Activated T-helper 1 cell treated with anti-CD3 and anti-CD28 coated beads, Interleukin-12 subunit alpha, Interleukin-12 subunit beta, Interleukin-2, Interleukin-4 antibody, amounts not matched to agents 30 ng/mL and 10 ng/mL and 1 ng/mL, durations not matched to agents 14 hours and 24 hours and 36 hours (primary cell): Measurements from ENCODE around the gene KCNJ11. TPM values are rescaled to one million over a fixed set of nuclear protein-coding genes. Genes with fewer than 3 reads are reported as not detected.
A peak's percentile ranks its signal among the peaks of the same experiment; 100 is the strongest.

Experiments used
- DNase-seq: peaks from one replicate; pipeline ENCODE4 v3.0.0; 2021; ENCODE audit warnings: low spot score
- H3K27ac Mint-ChIP-seq: one replicate; pipeline ENCODE4 v1.8.0; 2021; ENCODE audit warnings: mild to moderate bottlenecking, mixed read lengths
- H3K27me3 Mint-ChIP-seq: one replicate; pipeline ENCODE4 v1.8.0; 2022; ENCODE audit warnings: mild to moderate bottlenecking, moderate library complexity, mixed read lengths; ENCODE audit not compliant: insufficient read depth
- H3K36me3 Mint-ChIP-seq: one replicate; pipeline ENCODE4 v1.8.0; 2021; ENCODE audit warnings: low read depth, mixed read lengths
- H3K4me1 Mint-ChIP-seq: one replicate; pipeline ENCODE4 v1.8.0; 2021; ENCODE audit warnings: low read depth, mixed read lengths
- H3K4me3 Mint-ChIP-seq: one replicate; pipeline ENCODE4 v1.8.0; 2021; ENCODE audit warnings: mild to moderate bottlenecking, moderate library complexity, mixed read lengths
- H3K9me3 Mint-ChIP-seq: one replicate; pipeline ENCODE4 v1.8.0; 2021; ENCODE audit warnings: mixed read lengths
- intact Hi-C: fragments of 100-400 bp; cut with micrococcal nuclease; formaldehyde crosslinking; loops from one replicate; pipeline ENCODE4 v1.15.1; 2024
- total RNA-seq: library from RNA; stranded (reverse); gene quantifications from 2 replicates; pipeline ENCODE4 v1.2.3, GENCODE V29; 2022

KCNJ11 gene
- total RNA-seq, 1 donor from 2014 or later: 1.4 TPM

GRCh38 chr11:17393472-17393871 is 5.0 kb upstream of the KCNJ11 start:
- no peak overlapping the region for H3K4me3 Mint-ChIP-seq
- no peaks in the 10 kb centered on the region for H3K4me1 Mint-ChIP-seq
- H3K27ac Mint-ChIP-seq: no peak overlapping the region
- H3K36me3 Mint-ChIP-seq: no peaks in the 10 kb centered on the region
- peaks cover 17% of the 10 kb centered on the region for H3K27me3 Mint-ChIP-seq
- no peaks in the 10 kb centered on the region for H3K9me3 Mint-ChIP-seq
- intact Hi-C loops: no loop called here
- DNase-seq: no peak

GRCh38 chr11:17392872-17393271 is 4.4 kb upstream of the KCNJ11 start:
- Mint-ChIP-seq H3K9me3 (no peaks in the 10 kb centered on the region), H3K4me1 (no peaks in the 10 kb centered on the region), H3K27me3 (peaks cover 17% of the 10 kb centered on the region), H3K27ac (no peak overlapping the region), H3K36me3 (no peaks in the 10 kb centered on the region), H3K4me3 (no peak overlapping the region)
- intact Hi-C loops: no loop called here
- no peak for DNase-seq

GRCh38 chr11:17391493-17392355 is 3.3 kb upstream of the KCNJ11 start:
- no peaks in the 10 kb centered on the region for H3K9me3 Mint-ChIP-seq

GRCh38 chr11:17389957-17390649 is 1.6 kb upstream of the KCNJ11 start:
- no peaks in the 10 kb centered on the region for H3K36me3 Mint-ChIP-seq
- H3K27ac Mint-ChIP-seq: no peak overlapping the region
- peak overlapping the region; percentile 55 for H3K4me3 Mint-ChIP-seq
- no peak for DNase-seq
- H3K9me3 Mint-ChIP-seq: no peaks in the 10 kb centered on the region
- peaks cover 19% of the 10 kb centered on the region for H3K27me3 Mint-ChIP-seq
- intact Hi-C loops: loop anchor here (1.0 to 5.0 kb wide), 4 partner anchors 37 to 622 kb away; partner anchors contain the start of genes RPS13 and SERGEF
- no peaks in the 10 kb centered on the region for H3K4me1 Mint-ChIP-seq

More at GRCh38 chr11:17391493-17392355, 3.3 kb upstream of the KCNJ11 start:
- no peaks in the 10 kb centered on the region for H3K36me3 Mint-ChIP-seq
- no peak overlapping the region for H3K27ac Mint-ChIP-seq
- DNase-seq: no peak
- H3K4me3 Mint-ChIP-seq: peak overlapping the region; percentile 2
- intact Hi-C loops: no loop called here
- H3K27me3 Mint-ChIP-seq: peaks cover 17% of the 10 kb centered on the region
- no peaks in the 10 kb centered on the region for H3K4me1 Mint-ChIP-seq

GRCh38 chr11:17389211-17389956 is 925 bp upstream of the KCNJ11 start:
- peak overlapping the region; percentile 78 for H3K4me3 Mint-ChIP-seq
- intact Hi-C loops: loop anchor here (1.0 to 5.0 kb wide), 4 partner anchors 36 to 623 kb away; partner anchors contain the start of genes RPS13 and SERGEF
- H3K27ac Mint-ChIP-seq: peak overlapping the region; percentile 71
- DNase-seq: peak; percentile 65
- no peaks in the 10 kb centered on the region for H3K4me1 Mint-ChIP-seq
- H3K27me3 Mint-ChIP-seq: peaks cover 26% of the 10 kb centered on the region
- H3K36me3 Mint-ChIP-seq: no peaks in the 10 kb centered on the region
- H3K9me3 Mint-ChIP-seq: no peaks in the 10 kb centered on the region

- Mint-ChIP-seq H3K27me3 (peaks cover 24% of the 10 kb centered on the region), H3K36me3 (no peaks in the 10 kb centered on the region), H3K9me3 (no peaks in the 10 kb centered on the region), H3K27ac (no peak overlapping the region), H3K4me1 (no peaks in the 10 kb centered on the region), H3K4me3 (peak overlapping the region; percentile 74)
- no peak for DNase-seq
- intact Hi-C loops: loop anchor here (5.0 kb wide), 1 partner anchor 624 kb away; the partner anchor contains the start of gene SERGEF
Measured at GRCh38 chr11:17387811-17388210, 648 bp downstream of the KCNJ11 start.

- DNase-seq: no peak
- H3K4me3 Mint-ChIP-seq: peak overlapping the region; percentile 70
- intact Hi-C loops: loop anchor here (5.0 kb wide), 1 partner anchor 625 kb away; the partner anchor contains the start of gene SERGEF
- no peaks in the 10 kb centered on the region for H3K4me1 Mint-ChIP-seq
- H3K27ac Mint-ChIP-seq: no peak overlapping the region
- H3K27me3 Mint-ChIP-seq: peaks cover 24% of the 10 kb centered on the region
- H3K9me3 Mint-ChIP-seq: no peaks in the 10 kb centered on the region
- H3K36me3 Mint-ChIP-seq: no peaks in the 10 kb centered on the region
Measured at GRCh38 chr11:17387254-17387653, 1.2 kb downstream of the KCNJ11 start.

GRCh38 chr11:17386331-17387084 is 2.0 kb downstream of the KCNJ11 start:
- Mint-ChIP-seq H3K4me3 (no peak overlapping the region), H3K9me3 (no peaks in the 10 kb centered on the region), H3K27ac (no peak overlapping the region), H3K36me3 (no peaks in the 10 kb centered on the region), H3K4me1 (no peaks in the 10 kb centered on the region), H3K27me3 (peaks cover 23% of the 10 kb centered on the region)
- DNase-seq: peak; percentile 27
- intact Hi-C loops: loop anchor here (1.0 to 5.0 kb wide), 2 partner anchors 32 to 626 kb away; partner anchors contain the start of gene SERGEF

- H3K27ac Mint-ChIP-seq: no peak overlapping the region
Measured at GRCh38 chr11:17385926-17386325, 2.5 kb downstream of the KCNJ11 start.

GRCh38 chr11:17385492-17385891 is 3.0 kb downstream of the KCNJ11 start:
- no peaks in the 10 kb centered on the region for H3K9me3 Mint-ChIP-seq
- no peaks in the 10 kb centered on the region for H3K4me1 Mint-ChIP-seq
- peaks cover 18% of the 10 kb centered on the region for H3K27me3 Mint-ChIP-seq
- DNase-seq: no peak
- H3K4me3 Mint-ChIP-seq: no peak overlapping the region
- H3K27ac Mint-ChIP-seq: no peak overlapping the region
- intact Hi-C loops: loop anchor here (5.0 kb wide), 1 partner anchor 627 kb away; the partner anchor contains the start of gene SERGEF
- H3K36me3 Mint-ChIP-seq: no peaks in the 10 kb centered on the region

More at GRCh38 chr11:17385926-17386325, 2.5 kb downstream of the KCNJ11 start:
- H3K36me3 Mint-ChIP-seq: no peaks in the 10 kb centered on the region
- H3K4me3 Mint-ChIP-seq: no peak overlapping the region
- no peak for DNase-seq
- peaks cover 18% of the 10 kb centered on the region for H3K27me3 Mint-ChIP-seq
- intact Hi-C loops: loop anchor here (1.0 to 5.0 kb wide), 2 partner anchors 32 to 626 kb away; partner anchors contain the start of gene SERGEF
- no peaks in the 10 kb centered on the region for H3K4me1 Mint-ChIP-seq
- no peaks in the 10 kb centered on the region for H3K9me3 Mint-ChIP-seq

GRCh38 chr11:17384002-17384511 is 4.4 kb downstream of the KCNJ11 start:
- Mint-ChIP-seq H3K27ac (no peak overlapping the region), H3K4me1 (no peaks in the 10 kb centered on the region), H3K36me3 (peaks cover 3% of the 10 kb centered on the region)

More at GRCh38 chr11:17384002-17384511, 4.4 kb downstream of the KCNJ11 start:
- intact Hi-C loops: loop anchor here (1.0 kb wide), 3 partner anchors 120 to 154 kb away; no protein-coding TSS in a partner anchor
- no peak overlapping the region for H3K4me3 Mint-ChIP-seq
- no peaks in the 10 kb centered on the region for H3K9me3 Mint-ChIP-seq
- peaks cover 11% of the 10 kb centered on the region for H3K27me3 Mint-ChIP-seq
- DNase-seq: peak; percentile 50
